GM13976 (cell line): ENCODE results near the gene SNCB.
"Not testable (repeated sequence)": the region's sequence is repeated elsewhere in the genome, so short reads cannot be mapped to it uniquely, and the experiment has no call there.

Source experiments
- DNase-seq: peaks from one replicate; pipeline ENCODE4 v3.0.0; 2012; ENCODE audit warnings: low spot score
- in situ Hi-C: fragments of 300-500 bp; cut with MboI; formaldehyde crosslinking; loops from one replicate; pipeline ENCODE4 v1.12.0; 2022; ENCODE audit warnings: low sequenced_read_pairs, mixed read lengths, inconsistent platforms; ENCODE audit not compliant: unreplicated experiment
- TF ChIP-seq, protein P1 (sequence below): IDR thresholded peaks from 2 replicates; pipeline ENCODE4 v1.5.1; 2012; ENCODE audit warnings: borderline replicate concordance, mild to moderate bottlenecking; ENCODE audit not compliant: insufficient read depth; ENCODE audit errors: extremely low read depth, missing control alignments, control extremely low read depth

The SNCB gene

DNA sequence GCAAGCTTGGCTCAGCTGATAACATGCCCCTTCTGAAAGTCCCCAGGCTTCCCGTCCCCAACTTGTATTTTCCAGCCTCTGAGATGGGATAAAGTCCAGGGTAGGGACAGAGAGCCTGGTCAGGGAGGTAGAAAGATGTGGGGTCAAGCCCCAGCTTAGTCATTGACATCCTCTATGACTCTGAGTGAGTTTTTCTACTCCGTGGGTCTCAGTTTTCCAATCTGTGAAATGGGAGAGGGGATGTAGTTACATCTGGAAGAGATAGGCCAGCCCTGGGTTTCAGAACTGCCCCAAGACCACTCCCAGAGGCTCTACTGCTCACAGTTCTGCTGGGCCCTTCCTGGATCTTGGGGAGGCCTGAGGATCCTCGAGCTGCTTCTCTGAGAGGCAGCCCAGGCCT is 23.5 kb downstream of the SNCB start:
- DNase-seq = no peak

DNA sequence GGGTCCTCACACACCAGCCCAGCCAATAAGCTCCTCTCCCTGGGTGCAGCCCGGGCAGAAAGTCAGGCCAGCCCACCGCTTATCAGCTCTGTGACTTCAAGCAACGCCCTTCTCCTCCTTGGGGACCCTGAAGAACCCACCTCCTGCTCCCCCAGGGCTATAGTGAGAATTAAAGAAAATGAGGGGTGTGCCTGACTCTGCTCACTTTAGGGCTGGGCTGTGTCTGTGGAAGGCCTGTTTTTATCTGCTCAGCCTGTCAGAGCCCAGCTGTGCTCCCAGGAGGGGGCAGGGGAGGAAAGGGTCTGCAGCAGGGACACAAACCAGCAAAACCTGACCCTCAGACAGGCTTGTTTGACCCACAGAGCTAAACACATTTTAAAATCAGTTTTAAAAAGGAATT is 24.3 kb downstream of the SNCB start:
- TF ChIP-seq, protein P1, sequence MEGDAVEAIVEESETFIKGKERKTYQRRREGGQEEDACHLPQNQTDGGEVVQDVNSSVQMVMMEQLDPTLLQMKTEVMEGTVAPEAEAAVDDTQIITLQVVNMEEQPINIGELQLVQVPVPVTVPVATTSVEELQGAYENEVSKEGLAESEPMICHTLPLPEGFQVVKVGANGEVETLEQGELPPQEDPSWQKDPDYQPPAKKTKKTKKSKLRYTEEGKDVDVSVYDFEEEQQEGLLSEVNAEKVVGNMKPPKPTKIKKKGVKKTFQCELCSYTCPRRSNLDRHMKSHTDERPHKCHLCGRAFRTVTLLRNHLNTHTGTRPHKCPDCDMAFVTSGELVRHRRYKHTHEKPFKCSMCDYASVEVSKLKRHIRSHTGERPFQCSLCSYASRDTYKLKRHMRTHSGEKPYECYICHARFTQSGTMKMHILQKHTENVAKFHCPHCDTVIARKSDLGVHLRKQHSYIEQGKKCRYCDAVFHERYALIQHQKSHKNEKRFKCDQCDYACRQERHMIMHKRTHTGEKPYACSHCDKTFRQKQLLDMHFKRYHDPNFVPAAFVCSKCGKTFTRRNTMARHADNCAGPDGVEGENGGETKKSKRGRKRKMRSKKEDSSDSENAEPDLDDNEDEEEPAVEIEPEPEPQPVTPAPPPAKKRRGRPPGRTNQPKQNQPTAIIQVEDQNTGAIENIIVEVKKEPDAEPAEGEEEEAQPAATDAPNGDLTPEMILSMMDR = no peak
- in situ Hi-C loops = no loop called here
- no peak for DNase-seq

More for the DNA sequence above, 23.5 kb downstream of the SNCB start:
- TF ChIP-seq, protein P1 = no peak
- in situ Hi-C loops = no loop called here

DNA sequence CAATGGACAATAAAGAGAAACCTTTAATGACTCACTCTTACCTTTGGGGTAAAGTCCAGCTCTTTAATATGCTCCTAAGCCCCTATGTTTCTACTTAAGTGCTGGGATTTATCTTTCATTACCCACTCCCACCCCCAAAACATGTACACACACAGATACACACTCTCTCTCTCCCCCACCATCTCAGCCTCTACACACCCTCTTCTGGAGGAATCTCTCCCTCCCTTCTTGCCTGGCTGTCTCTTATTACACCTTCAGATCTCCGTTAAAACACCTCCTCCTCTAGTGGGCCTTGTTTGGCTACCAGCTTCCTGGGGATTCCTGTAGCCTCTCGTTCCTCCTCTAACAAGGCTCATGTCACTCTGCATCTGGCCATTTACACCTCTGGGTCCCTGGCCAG is 27.2 kb downstream of the SNCB start:
- in situ Hi-C loops = no loop called here
- no peak for DNase-seq
- TF ChIP-seq, protein P1 = no peak

DNA sequence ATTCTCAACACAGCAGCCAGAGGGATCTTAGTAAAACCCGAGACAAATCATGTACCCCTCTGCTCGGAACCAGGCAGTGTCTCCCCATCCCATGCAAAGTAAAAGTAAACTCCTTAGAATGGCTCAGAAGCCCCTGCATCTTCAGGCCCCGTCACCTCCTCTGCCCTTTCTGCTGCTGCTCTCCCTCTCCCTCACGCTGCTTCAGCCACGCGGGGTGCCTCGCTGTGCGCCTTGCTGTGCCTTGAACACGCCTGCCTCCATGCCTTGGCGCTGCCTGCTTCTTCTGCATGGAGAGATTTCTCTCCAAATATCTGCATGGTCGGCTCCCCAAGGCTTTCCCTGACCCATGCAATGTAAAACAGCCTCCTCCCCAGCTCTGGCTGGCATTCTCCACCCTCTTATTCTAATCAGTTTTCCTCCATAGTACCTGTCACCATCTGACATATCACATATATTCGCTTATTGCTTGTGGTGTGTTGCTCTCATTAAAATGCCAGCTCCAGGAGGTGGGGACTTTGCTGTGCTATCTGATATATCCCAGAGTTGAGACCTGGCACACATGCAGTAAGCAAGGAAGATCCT is 28.3 kb downstream of the SNCB start:
- in situ Hi-C loops = no loop called here
- no peak for DNase-seq
- TF ChIP-seq, protein P1 = no peak

DNA sequence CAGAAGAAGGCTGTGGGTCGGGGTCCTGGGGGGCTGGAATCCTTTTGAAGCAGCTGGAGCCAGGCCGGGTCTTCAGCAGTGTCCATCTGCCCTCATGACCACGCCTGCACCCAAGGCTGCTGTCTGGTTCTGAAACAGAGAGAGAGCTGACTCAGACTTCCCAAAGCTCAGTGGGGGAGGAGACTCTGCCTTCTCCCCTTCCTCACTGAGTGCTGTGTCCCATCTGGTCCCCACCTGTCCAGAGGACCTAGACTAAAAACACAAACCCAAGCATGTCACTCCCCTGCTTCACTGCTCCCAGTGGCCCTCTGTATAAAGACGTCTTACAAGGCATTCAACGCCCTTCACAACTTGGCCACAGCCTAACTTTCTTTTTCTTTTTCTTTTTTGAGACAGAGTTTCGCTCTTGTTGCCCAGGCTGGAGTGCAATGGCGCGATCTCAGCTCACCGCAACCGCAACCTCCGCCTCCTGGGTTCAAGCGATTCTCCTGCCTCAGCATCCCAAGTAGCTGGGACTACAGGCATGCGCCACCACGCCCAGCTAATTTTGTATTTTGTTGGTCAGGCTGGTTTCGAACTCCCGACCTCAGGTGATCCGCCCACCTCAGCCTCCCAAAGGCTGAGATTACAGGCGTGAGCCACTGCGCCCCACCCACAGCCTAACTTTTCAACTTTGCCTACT is 30.4 kb downstream of the SNCB start:
- not testable (repeated sequence) for DNase-seq
- in situ Hi-C loops = loop anchor here (25.0 kb wide), 1 partner anchor 188 kb away; the partner anchor contains the start of gene CLTB

DNA sequence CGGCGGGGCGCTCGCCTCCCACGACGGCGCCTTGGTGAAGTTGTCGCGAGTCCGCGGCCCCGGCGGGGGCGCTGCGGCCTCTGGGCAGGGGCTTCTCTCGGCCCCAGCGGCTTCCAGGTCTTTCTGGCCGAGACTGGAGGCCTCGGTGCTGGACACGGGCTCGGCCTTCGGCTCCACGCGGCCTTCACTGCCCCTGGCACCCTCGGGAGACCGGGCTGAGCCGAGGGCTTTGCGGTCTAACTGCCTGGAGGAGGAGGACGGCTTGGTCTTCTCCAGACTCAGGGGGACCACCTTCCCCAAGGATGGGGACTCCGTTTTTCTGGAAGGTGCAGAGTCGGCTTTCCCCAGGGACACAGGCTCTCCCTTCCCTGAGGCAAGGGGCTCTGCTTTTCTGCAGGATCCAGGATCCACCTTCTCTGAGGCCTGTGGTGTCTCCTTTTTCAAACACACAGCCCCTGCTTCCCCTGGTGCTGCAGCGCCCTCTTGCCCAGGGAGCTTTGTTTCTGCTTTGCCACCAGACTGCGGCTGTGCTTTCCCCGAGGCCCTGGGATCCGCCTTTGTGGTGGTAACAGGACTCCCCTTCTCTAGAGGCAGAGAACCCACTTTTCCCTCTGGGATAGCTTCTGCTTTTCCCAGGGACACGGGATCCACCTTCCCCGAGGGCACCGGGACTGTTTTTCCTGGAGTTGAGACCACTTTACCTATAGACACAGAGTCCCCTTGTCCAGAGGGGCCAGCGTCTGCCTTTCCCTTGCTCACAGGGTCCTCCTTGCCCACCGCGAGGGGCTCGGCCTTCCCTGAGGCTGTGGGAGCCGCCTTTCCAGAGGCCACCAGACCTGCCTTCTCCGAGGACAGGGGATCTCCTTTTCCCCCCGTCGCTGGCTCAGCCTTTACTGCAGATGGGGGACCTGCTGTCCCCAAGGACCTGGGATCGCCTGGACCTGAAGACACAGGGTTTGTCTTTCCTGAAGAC is 32.6 kb downstream of the SNCB start:
- TF ChIP-seq, protein P1 = no peak
- DNase-seq = no peak
- in situ Hi-C loops = loop anchor here (25.0 kb wide), 1 partner anchor 185 kb away; the partner anchor contains the start of gene CLTB
